GM19099 (cell line): ENCODE results near the gene OOSP4B.

Experiments
- POLR2A ChIP-seq: IDR thresholded peaks from 3 replicates; pipeline ENCODE4 v1.6.1; 2011; ENCODE audit warnings: low read depth; ENCODE audit not compliant: insufficient read length; ENCODE audit errors: extremely low read depth

Gene OOSP4B

DNA sequence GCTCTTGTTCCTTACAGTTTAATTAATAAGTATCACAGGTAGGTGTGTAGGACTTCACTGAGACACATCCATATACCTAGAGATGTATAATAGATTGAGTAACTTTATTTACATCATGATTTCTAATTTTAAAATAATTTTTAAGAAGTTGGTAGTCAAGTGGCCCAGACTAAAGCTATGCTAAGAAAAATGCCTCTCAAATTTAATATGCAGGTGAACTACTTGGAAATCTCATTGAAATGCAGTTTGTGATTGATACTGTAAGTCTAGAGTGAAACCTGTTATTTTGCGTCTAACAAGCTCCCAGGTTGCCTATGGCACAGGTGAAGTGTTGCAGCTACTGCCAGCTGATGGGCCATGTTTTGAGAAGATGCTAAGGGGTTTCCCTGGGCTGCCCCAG lies at the start of gene OOSP4B:
Gene OOSP4B (plus strand): TSS at position 301 of the 400 bp plus-strand sequence.
- no peak for TF ChIP-seq POLR2A

DNA sequence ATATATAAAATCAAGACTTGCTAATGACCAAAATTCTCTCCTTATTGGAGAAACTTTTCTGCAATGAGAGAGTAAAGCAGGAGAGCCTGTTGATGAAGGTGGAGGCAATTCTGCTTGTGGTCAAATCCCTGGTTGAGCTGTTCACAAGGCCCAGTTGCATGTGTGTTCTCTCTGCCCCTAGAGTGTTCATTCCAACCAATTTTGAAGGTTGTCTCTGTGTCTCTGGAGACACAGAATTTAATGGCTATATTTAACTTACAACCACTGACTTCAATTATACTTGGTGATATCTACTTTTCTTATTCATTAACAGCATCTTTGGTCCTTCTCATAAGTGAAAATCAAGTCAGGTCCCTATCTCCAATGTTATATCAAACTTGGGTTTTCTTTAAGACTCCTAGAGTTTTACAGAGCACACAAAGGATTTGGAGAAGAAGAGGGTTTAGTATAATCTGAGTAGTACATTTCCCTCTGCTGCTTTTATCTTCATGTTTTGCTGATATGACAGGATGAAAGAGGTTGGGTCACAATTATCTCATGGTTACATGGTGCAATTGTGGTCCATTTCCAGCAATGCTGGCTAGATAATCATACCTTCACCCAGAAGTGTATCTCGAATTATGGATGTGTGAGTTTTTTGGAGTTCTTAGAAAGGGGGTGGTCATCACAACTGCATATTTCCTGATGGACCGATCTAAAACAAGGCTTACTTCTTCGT lies 49.1 kb upstream of the OOSP4B start:
- TF ChIP-seq POLR2A: no peak

DNA sequence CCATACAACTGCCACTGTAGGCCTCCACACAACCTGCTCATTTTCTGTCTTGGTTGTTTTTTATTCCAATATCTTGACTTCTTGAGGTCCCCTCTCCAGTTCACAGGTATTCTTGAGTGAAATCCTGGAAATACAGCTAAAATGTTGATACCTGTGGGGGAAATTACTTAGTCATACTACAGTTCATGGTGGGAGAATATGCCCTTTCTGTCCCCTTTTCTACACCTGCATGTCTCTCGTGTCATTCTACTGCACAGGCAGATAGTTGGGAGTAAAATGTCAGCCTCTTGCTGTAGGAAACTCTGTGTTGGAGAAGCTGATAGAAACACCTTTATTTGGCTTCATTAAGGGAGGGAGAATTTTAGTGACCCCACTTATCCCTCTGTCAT lies 48.6 kb upstream of the OOSP4B start:
- no peak for TF ChIP-seq POLR2A

DNA sequence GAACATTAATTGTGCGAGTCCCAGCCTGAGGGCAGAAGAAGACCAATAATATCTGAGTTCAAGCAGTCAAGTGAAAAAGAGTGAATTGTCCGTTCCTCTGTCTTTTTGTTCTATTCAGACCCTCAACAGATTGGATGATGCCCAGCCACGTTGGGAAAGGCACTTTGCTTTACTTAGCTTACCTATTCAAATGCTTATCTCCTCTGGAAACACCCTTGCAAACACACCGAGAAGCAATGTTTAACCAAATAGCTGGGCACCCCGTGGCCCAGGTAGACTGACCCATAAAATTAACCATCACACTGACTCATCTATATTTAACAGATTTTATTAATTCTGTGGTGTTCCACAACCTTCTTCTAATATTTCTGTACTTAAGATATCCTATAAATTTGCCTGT lies 43.9 kb upstream of the OOSP4B start:
- no peak for TF ChIP-seq POLR2A

DNA sequence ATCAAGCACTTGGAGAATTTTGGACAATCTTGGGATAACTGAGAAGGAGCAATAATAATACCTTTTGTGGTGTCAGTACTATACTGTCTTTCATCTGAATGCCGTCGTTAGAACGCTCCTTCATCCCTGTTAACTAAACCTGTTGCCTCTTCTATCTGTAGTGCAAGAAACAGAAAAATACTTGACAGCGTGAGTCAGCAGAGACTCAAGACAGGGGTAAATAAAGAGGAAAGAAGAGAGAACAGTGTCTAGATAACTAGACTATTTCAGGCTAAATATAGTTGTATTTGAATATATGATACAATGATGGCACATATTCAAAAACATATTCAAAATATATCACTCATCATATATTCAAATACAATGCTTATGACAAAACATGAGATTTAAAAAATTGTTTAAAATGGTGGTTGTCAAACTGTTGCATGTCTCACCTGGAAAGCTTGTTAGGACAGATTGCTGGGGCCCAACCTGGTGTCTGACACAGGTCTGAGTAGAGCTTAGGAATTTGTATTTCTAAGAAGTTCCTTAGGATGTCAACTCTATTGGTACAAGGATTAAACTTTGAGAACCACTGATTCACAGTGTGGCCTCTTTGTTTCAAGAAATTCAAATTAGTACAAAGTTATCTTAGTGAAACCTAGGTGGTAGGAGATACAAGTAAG lies 35.7 kb upstream of the OOSP4B start:
- TF ChIP-seq POLR2A: no peak

DNA sequence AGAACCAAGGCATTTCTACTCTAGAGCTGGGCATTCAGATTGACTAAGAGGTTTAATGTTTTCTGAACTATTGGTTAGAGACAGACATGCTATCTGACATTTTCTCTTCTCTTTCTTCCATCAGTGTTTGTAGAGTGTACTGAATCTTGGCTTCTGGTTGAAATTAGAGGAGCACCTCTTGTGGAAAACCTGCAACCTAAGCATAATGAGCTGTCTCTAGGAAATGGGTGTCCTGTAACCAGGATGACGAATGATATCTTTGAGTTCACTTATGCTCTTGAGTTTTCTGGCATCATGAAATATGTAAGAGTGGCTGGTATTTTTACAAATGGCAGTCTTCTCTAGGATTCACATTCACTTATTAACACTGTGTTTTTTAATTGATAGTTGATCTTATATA lies 33.8 kb upstream of the OOSP4B start:
- no peak for TF ChIP-seq POLR2A

DNA sequence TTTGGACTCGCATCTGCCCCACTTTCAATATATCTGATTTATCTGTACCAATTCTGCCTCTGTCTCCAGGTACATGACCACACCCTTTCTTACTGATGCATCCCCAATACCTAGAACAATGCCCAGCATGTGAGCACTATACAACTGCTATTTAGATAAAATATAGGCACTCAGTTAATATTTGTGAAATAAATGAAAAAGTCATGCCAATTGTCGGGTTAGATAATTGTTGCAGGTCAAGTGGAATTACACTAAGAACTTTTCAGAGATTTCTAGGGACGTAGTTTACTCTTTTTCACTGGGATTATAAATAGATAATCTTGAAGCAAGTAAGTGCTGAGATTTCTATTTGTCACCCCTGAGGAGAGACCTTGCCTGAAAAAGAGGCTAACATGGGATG lies 32.6 kb upstream of the OOSP4B start:
- no peak for TF ChIP-seq POLR2A

DNA sequence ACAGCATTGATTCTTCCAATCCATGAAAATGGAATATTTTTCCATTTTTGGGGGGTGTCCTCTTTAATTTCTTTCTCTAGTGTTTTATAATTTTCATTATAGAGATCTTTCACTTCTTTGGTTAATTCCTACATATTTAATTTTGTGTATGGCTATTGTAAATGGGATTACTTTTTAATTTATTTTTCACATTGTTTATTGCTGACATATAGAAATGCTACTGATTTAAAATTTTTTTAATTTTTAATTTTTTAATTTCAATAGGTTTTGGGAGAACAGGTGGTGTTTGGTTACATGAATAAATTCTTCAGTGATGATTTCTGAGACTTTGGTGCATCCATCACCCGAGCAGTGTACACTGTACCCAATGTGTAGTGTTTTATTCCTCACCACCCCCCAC lies 26.6 kb upstream of the OOSP4B start:
- no peak for TF ChIP-seq POLR2A

DNA sequence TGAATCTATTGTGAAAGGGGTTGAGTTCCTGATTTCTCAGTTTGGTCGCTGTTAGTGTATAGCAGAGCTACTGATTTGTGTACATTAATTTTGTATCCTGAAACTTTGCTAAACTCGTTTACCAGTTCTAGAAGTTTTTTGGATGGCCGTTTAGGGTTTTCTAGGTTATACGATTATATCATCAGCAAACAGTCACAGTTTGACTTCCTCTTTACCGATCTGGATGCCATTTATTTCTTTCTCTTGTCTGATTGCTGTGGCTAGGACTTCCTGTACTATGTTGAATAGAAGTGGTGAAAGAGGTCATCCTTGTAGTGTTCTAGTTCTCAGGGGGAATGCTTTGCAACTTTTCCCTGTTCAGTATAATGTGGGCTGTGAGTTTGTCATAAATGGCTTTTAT lies 24.6 kb upstream of the OOSP4B start:
- no peak for TF ChIP-seq POLR2A

DNA sequence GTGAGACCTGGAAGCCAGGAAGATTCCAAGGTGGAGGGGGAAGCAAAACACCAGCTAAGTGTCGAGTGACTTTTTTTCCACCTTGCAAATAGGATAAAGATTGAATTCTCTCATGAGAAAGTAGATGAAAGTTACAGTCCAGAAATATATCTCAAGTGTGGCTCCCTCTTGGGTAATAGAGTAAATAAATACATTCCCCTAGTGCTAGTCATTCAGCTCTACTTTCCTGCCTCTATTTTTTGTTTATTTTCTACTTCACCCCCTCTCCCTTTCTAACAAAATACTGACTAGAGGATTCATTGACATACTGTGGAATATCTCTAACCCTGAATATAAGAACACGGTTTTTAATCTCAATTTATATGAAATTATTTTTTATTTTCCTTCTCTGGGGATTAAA lies 19.2 kb upstream of the OOSP4B start:
- TF ChIP-seq POLR2A: no peak

DNA sequence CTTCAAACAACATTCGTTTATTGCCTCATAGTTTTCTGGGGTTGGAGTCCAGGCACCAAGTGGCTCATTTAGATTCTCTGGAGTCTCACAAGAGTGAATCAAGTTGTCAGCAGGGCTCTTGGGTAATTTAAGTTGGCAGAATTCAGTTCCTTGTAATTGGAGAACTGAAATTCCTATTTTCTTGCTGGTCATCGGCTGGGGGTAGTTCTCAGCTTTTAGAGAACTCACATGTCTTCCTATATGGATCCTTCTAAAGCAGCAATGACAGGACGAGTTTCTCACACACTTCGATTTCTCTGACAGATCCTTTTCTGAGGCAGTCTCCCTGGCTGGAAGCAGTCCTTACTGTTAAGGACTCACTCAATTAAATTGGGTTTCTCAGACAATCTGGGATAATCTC lies 17.3 kb upstream of the OOSP4B start:
- no peak for TF ChIP-seq POLR2A

DNA sequence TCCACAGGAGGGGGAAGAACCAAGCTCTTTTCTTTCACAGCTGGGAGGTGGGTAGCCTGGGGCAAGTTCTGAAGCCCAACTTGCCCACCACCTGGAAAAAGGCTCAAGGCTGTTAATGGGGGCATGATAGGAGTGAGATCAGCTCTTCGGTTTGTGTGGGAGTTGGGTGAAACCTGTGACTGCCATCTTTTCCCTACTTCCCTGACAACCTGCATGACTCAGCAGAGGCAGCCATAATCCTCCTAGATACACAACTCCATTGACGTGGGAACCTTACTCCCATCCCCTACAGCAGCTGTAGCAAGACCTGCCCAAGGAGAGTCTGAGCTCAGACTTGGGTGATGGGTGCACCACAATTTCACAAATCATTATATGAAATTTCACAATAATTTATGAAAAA lies 13.3 kb upstream of the OOSP4B start:
- no peak for TF ChIP-seq POLR2A

DNA sequence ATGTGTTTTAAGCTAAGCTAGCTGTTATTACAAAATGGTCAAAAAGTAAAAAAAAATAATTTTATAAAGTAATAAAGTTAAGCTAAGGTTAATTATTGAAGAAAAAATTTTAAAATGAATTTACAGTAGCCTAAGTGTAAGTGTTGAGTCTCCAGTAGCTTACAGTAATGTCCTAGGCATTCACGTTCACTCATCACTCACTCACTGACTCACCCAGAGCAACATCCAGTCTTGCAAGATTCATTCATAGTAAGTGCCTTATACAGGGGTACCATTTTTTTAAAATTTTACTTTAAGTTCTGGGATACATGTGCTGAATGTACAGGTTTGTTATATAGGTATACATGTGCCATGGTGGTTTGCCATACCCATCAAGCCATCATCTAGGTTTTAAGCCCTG lies 11.6 kb upstream of the OOSP4B start:
- TF ChIP-seq POLR2A: no peak

DNA sequence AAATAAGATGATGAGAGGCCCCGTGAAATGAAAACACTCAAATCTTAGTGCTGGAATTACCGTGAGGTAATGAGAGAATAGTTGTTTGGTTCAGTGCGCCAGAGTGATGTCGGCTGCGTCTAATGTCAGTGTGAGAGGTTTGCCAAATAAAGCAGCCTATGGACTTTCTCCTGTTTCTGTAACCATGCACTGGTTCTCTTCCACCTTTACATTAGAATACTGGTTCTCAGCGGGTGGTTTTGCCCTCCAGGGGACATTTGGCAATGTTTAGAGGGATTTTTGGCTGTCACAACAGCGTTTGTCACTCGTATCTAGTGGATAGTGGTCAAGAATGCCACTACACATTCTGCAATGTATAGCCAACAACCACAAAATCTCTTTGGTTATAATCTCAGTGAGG lies 1.1 kb downstream of the OOSP4B start:
- no peak for TF ChIP-seq POLR2A

DNA sequence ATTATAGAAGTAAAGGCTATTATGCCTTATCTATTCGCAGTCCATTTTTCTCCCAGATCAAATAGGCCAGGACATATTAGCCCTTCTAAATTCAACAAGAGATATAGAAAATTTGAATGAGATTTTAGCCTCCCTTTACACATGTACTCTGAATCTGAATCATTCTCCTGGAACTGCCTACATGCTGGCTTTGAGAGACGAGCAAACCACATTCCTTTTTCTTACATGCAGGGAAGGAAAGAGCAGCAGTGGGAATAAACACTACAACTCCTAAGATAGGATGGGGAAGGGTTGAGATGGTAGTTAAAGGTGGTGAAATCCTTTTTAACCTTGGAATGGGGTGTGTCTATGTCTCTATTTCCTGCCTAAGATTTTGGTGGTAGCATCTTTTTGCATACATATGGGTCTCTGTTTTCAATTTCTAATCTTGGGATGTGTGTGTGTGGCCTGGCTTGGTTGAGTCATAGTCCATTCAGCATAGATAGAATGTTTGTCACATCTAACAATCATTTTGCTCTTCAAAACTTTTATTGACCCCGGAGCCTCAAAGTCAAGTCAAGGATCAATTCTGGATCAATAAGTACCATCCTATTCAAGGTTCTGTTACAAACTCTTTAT lies 12.1 kb downstream of the OOSP4B start:
- TF ChIP-seq POLR2A: no peak

DNA sequence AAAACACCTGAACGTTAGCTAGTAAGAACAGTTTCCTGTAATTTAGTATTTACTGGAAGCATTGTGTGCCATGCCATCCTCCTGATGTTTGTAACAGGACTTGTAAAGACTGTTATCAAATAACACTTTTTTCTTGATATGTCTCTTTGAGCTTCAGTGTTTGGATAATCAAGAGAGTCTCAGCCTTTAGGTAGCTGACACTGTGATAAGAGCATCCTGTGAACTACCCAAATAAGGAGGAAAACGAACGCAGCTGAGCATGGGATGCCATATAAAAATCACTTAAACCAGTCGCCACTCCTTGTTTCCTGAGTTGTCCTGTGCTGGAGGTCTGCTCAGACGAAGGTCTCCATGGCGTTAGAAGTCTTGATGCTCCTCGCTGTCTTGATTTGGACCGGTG lies 23.1 kb downstream of the OOSP4B start, which contains the start of gene OOSP2:
Gene OOSP2 (plus strand): TSS at position 301 of the 400 bp plus-strand sequence. CDS start 51 bp downstream, at position 352.
- TF ChIP-seq POLR2A: no peak
